HG03575 (cell line): ENCODE data around the gene ISCA2.

Source experiments
- ATAC-seq: cut with Tn5 transposase; IDR thresholded peaks from one replicate; pipeline ENCODE4 v1.9.1; 2021; ENCODE audit not compliant: unreplicated experiment, insufficient number of reproducible peaks, low FRiP score; ENCODE audit errors: extremely low read depth

Gene ISCA2

GRCh38 chr14:74478996-74479635 is 14.4 kb upstream of the ISCA2 start:
- no peak for ATAC-seq

DNA sequence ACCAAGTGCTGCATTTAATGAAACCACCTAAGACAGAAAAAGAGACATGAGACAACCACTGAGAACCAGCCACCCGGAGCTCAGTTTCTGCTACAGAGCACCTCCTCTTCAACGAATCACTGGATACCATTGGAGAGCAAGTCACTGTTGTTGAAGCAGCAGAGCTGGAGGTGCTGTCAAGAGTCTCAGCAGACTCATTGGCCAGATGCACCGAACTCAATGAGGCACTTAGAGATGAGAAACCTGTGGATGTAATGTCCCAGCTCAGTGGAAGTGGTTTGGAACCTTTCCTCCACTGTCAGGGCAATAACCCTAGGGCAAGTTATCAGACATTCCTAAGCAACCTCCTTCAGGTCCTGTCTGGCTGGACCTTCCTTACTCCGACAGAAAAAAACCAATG is 13.5 kb upstream of the ISCA2 start:
- no peak for ATAC-seq

- ATAC-seq, result no peak
Measured at GRCh38 chr14:74482571-74482970, 11.0 kb upstream of the ISCA2 start.

GRCh38 chr14:74483321-74483720 is 10.2 kb upstream of the ISCA2 start:
- ATAC-seq, result no peak

DNA sequence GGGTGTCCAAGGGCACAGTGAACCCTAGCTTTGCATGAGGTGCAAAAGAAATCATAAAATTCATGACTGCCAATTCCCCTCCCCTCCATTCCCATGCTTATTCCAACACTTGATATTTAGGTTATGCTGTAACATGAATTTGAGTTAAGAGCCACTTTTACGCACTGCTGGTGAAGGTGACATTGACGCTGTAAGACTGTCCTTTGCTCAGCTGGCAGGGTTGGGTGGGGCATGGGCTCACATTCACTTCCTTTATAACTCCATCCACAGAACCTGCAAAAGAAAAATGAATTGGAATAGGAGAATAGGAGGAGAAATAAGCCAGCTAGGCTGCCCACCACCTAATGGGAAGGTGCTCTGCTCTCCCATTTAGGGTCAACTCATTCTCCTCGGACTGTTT is 7.4 kb upstream of the ISCA2 start:
- no peak for ATAC-seq

GRCh38 chr14:74488786-74489397 is 4.7 kb upstream of the ISCA2 start:
- ATAC-seq, result no peak

GRCh38 chr14:74490486-74490885 is 3.1 kb upstream of the ISCA2 start:
- ATAC-seq, result no peak

- ATAC-seq, result no peak
Measured at GRCh38 chr14:74491956-74492775, 1.4 kb upstream of the ISCA2 start.

DNA sequence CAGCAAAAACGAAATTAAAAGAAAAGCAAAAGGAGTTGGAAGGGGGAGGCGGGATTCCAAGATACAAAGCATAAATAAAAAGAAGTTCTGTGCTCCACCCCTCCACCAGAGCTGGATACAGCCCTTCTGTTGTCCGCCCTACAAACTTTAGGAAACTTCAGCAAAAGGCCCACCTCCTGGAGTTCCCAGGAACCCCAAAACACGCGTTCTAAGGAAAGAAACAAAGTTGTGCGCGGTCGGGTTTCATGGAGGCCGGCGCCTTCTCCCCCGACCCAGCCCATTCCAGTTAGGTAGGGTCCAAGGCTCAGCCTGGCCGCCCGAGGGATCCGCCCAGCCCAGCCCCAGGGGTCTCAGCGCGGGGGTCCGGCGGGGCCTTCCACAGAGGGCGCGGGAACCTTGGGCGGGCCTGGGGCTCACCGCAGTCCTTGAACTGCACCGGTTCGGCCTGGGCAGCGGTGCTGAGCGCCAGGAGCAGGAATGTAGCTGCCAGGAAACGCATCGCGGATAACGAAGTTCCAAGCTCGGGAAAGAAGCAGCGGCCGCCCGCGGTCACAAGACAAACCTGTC is 706 bp upstream of the ISCA2 start, which contains the start of gene NPC2:
Gene NPC2, minus strand, starts transcription at position 530 of the 567 bp plus-strand sequence. Its CDS starts 31 bp downstream, at position 499.
- no peak for ATAC-seq

DNA sequence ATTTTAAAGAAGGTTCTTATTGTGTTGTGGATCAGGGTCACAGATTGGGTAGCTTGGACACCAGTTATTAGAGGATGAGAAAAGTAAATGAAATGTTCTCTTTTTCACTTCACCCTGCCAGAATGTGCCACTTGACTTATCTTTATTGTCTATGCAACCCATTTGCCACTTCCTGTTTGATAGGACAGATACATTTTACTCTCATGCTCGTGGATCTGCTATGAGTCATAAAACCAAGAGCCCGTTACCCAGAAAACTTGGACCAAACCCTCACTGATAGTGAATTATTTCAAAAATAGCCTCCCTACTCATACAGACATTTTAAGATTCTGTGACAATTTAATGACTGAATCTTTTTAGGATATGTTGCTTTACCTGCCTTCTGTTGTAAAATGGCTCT is 1.8 kb downstream of the ISCA2 start:
- no peak for ATAC-seq

DNA sequence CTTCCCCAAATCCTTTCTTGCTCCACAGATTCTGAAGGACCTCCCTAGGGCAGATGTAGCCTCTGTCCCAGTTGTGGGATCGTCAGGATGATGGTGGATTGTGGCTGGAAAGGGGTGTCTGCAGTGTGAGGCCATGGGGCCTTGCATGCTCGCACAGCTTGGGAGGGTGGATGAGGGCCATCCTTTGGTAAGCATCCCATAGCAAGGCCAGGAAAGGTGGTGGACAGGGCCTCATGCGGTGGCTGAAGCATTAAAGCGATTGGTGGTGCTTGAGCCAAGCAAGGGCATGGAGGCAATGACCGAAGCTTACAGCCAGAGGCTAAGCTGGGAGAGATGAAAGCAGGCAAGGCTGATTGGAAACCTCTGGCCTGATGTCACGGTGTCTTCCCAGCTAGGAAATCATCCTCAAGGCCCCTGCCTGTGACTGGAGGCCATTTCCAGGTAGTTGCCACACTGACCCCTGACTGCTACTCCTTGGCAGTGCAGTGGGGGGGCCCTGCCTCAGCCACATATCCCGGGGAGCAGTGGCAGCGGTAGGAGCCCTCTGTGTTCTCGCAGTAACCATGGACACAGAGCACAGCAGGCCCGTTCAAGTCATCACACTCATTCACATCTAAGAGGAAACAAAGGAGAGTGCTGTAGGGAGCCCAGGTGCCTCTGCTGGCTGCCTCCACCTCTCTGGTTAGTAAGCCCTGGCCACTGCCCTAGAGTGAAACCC is 7.0 kb downstream of the ISCA2 start:
- no peak for ATAC-seq

GRCh38 chr14:74501135-74501614 is 7.6 kb downstream of the ISCA2 start:
- no peak for ATAC-seq

DNA sequence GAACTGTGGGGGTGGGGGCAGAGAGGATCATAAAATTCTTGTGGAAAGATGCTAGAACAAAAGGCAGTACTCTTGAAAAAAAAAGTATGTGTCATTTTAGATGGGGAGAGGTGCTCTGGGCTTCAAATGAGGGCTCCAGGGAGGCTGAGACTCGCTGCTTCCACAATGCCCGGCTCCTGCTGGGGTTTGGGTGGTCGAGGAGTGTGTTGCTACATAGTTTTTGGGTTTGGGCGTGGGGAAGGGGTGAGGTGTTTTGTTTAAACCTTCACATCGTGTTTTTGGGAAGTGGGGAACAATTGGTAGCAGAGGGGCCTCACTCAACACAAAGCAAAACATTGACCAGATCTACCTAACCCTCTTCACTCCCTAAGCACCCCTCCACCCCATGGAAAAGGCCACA is 8.1 kb downstream of the ISCA2 start:
- no peak for ATAC-seq

DNA sequence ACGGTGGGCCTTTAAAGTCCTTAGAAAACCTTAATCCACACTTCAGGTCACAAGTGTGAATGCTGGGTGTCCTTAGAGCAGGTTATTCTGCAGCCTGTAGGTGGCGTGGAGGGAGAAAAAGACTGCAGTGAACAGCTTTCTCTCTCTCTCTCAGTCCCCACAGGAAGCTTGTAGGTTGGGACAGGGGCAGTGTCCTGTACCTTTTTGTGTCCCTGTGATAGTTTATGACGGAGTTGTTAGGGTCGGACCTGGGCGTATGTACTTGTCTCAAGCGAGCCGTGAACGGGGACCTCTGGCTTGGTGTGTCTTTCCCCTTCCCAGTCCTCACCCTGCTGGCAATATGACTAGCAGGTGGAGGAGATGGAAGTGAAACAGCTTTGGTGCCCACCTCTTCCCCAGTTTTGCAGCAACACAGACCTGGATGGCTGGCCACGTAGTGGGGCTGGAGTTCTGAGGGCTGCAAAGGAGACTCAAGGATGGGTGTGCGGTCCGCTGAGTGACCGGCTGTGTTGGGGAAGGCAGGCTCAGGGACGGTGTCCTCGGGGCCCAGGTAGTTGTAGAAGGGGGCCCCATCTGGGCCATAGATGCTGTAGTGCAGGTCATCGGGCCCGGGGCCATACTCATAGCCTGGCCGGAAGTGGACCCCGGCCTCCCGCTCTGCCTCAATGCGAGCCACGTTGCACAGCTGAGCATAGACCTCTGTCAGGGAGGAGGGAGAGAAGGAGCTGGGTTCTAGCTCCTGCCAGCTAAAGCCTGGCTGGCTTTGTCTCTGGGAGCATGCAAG is 8.9 kb downstream of the ISCA2 start:
- ATAC-seq, result no peak

DNA sequence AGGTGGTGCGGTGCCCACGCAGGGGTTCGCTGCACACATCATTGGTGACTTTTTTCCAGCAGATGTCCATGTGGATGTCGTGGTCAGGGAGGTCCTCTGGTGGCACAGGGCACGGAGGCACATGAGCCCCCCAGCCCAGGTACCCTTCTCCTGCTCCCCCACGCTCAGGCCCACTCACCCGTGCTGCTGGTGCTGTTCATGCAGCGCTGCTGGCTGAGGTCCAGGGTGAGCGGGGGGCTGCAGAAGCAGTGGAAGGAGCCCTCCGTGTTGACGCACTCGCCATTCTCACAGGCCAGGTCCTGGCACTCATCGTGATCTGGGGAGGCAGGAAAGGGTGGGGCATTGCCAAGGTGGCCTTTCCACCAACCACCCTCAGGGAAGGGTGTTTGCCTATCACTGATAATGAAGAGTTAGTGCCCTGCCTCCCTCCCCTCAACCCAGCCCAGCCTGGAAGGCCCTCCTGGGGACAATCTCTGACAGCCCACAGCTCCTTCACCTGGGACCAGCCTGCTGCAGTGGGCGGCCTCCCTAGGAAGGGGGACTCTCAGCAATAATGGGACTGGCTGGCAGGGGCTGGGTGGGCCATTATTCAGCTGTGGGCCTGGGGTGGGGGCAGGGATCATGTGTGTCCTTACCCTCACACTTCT is 9.8 kb downstream of the ISCA2 start:
- no peak for ATAC-seq

DNA sequence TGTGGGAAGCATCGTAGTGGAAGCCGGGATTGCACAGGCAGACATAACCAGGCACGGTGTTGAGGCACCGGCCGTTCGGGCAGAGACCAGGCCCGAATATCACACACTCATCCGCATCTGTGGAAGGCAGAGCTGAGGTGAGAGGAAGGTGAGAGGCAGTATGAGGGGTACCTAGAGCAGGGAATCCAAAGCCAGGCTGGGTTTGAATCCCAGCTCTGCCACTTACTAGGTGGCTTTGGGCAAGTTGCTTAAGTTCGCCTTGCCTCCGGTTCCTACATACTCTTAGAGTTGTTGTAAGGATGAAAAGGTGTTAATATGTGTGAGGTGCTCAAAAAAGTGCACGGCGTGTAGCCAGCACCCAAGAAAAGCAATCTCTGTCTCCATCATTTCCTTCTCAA is 10.4 kb downstream of the ISCA2 start:
- no peak for ATAC-seq

DNA sequence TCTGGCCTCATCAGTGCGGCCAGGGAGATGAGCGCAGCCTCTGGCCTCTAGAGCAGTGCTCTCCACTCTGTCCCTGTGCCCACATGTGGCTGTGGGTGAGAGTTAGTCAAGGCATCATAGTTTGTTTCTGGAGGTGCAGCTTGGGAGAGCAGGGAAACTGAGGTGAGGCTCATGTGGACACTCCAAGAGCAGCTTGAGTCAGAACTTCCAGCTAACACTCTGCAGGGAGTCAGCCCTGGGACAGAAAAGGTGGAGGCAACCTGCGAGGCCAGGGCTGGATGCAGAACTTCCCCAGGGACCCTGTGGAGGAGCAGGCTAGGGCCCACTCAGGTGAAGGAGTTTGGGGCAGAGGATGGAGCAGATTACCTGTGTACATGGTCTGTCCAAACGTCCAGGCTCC is 10.8 kb downstream of the ISCA2 start:
- no peak for ATAC-seq
